ENCODE data around the gene RNASEL. TPM values are rescaled to one million over a fixed set of nuclear protein-coding genes. Genes with fewer than 3 reads are reported as not detected.

RNASEL gene, protein sequence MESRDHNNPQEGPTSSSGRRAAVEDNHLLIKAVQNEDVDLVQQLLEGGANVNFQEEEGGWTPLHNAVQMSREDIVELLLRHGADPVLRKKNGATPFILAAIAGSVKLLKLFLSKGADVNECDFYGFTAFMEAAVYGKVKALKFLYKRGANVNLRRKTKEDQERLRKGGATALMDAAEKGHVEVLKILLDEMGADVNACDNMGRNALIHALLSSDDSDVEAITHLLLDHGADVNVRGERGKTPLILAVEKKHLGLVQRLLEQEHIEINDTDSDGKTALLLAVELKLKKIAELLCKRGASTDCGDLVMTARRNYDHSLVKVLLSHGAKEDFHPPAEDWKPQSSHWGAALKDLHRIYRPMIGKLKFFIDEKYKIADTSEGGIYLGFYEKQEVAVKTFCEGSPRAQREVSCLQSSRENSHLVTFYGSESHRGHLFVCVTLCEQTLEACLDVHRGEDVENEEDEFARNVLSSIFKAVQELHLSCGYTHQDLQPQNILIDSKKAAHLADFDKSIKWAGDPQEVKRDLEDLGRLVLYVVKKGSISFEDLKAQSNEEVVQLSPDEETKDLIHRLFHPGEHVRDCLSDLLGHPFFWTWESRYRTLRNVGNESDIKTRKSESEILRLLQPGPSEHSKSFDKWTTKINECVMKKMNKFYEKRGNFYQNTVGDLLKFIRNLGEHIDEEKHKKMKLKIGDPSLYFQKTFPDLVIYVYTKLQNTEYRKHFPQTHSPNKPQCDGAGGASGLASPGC
- 10 to 100 TPM in 4 of 6 donors, 1 to 10 TPM in 2; 8.5 to 16.8 (median 12.0) TPM for total RNA-seq

DNA sequence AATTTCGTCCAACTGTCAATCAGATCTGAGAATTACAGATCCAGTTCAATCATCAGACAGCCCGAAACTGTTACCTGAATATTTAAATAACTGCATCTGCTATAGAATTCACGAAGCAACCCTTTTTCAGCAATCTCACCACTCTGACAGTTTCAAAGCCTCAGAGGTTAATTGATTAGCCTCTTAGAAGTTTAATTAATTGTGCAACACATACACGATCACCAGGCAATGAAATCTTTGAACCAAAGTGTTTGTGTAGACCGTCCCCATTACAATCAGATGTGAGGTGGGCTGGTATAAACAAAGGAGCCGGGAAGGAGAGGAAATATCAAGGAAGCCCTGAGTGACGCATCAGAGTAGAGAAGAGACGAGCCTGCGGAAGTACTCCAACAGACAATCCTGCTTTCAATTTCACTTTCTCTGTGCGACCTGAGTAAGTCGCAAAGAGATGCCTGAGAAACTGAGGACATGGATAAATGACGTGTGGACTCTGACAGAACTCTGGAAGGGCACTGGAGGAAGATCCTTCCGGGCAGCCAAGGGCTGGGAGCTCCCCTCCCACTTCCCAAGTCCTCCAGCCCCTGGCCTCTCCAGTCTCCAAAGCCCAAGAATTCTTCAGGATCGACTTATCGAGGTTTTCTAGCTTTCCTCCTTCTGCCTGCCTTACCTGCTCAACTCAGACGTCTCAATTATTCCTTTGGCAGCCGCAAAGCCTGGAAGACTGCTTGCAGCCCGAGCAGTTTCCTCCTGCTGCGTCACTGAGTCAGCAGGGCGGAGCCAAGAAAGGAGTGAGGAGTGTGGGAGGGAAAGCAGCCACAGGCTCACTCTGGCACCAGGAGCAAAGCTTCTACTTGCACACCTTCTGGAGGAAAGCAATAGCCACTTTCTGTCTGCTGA is at the start of gene RNASEL:
TSS of gene RNASEL (minus strand) at position 757 of the 897 bp plus-strand sequence. CDS start 2,450 bp downstream, outside the sequence.
- Histone ChIP-seq H3K4me1 (peaks cover 16 to 30% (median 24%) of the 10 kb centered on the region in 4 donors), H3K4me3 (peak within 1 kb of the TSS; percentile 47 to 70 (median 64)), H3K27ac (peak within 1 kb of the TSS; percentile 93 to 97 (median 96)), H3K9me3 (no peaks in the 10 kb centered on the region), H3K27me3 (no peaks in the 10 kb centered on the region), H3K36me3 (peaks cover 0 to 3% (median 0%) of the 10 kb centered on the region in 4 donors)
- peak in 1 of 2 donors; percentile 85 for DNase-seq
- WGBS, 2 donors = 1 to 3% methylated on average over 20 of the region's 20 CpGs
- peak; percentile 92 to 94 for ATAC-seq (ENCODE audit: low FRiP score in 2 of 2)
- no peak for TF ChIP-seq CTCF (IDR thresholded peaks at IDR 0.05)
- peak; percentile 51 to 60 for TF ChIP-seq POLR2AphosphoS5 (IDR thresholded peaks at IDR 0.05)
- no peak for TF ChIP-seq EP300 (IDR thresholded peaks at IDR 0.05)
- TF ChIP-seq POLR2A (IDR thresholded peaks at IDR 0.05) = peak in 3 of 4 donors; percentile 27 to 70 (median 44)

DNA sequence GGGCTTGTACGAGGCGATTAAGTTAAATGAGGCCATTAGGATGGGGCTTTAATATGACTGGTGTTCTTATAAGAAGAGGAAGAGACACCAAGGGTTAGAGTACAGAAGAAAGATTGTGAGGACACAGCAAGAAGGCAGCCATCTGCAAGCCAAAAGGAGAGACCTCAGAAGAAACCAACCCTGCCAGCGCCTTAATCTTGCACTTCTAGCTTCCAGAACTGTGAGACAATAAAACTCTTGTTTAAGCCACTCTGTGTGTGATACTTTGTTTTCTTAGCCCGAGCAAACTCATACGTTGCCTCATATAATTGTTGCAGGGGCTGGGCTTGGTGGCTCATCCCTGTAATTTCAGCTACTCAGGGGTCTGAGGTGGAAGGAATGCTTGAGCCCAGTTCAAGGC is 48.7 kb upstream of the RNASEL start:
- Histone ChIP-seq H3K27ac (no peak overlapping the region), H3K4me1 (no peaks in the 10 kb centered on the region), H3K27me3 (no peaks in the 10 kb centered on the region), H3K9me3 (no peaks in the 10 kb centered on the region), H3K4me3 (no peak overlapping the region), H3K36me3 (no peaks in the 10 kb centered on the region)
- 87 to 93% methylated on average over 5 of the region's 5 CpGs for WGBS, 2 donors
- TF ChIP-seq POLR2AphosphoS5 (IDR thresholded peaks at IDR 0.05) (no peak), POLR2A (IDR thresholded peaks at IDR 0.05) (no peak), EP300 (IDR thresholded peaks at IDR 0.05) (no peak), CTCF (IDR thresholded peaks at IDR 0.05) (no peak)
- DNase-seq (no peak), ATAC-seq (ENCODE audit: low FRiP score in 2 of 2) (no peak)

DNA sequence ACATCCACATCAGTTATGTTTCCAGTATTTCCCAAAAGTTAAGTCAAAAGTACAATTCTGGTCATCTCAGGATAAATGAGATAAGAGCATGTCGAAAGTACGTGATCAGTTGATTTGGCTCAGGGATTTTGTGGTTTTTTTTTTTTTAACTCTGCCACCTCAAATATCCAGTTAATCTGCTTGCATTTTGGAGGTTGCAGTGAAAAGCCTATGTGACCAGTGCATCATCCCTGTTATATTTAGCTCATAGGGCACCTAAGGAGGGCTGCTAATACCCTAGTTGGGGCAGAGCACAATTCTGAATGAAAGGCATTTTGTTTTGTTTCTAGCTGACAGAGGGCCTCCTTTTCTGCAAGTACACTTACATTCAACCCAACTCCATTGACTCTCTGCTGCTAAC is 46.8 kb upstream of the RNASEL start:
- Histone ChIP-seq H3K27me3 (no peaks in the 10 kb centered on the region), H3K36me3 (no peaks in the 10 kb centered on the region), H3K9me3 (no peaks in the 10 kb centered on the region), H3K4me1 (no peaks in the 10 kb centered on the region), H3K4me3 (no peak overlapping the region), H3K27ac (no peak overlapping the region)
- TF ChIP-seq POLR2A (IDR thresholded peaks at IDR 0.05) = no peak
- TF ChIP-seq POLR2AphosphoS5 (IDR thresholded peaks at IDR 0.05) = no peak
- TF ChIP-seq CTCF (IDR thresholded peaks at IDR 0.05) = no peak
- TF ChIP-seq EP300 (IDR thresholded peaks at IDR 0.05) = no peak
- DNase-seq (no peak), ATAC-seq (ENCODE audit: low FRiP score in 2 of 2) (no peak)
- 70 to 85% methylated on average over 2 of the region's 2 CpGs for WGBS, 2 donors

GRCh38 chr1:182634306-182635072 is 45.4 kb upstream of the RNASEL start:
- Histone ChIP-seq H3K4me1 (peaks cover 0 to 9% (median 5%) of the 10 kb centered on the region in 4 donors), H3K27me3 (no peaks in the 10 kb centered on the region), H3K27ac (no peak overlapping the region), H3K4me3 (no peak overlapping the region), H3K9me3 (no peaks in the 10 kb centered on the region), H3K36me3 (no peaks in the 10 kb centered on the region)
- TF ChIP-seq EP300 (IDR thresholded peaks at IDR 0.05) = no peak
- TF ChIP-seq CTCF (IDR thresholded peaks at IDR 0.05) = no peak
- TF ChIP-seq POLR2A (IDR thresholded peaks at IDR 0.05) = no peak
- no peak for TF ChIP-seq POLR2AphosphoS5 (IDR thresholded peaks at IDR 0.05)
- DNase-seq (no peak), ATAC-seq (ENCODE audit: low FRiP score in 2 of 2) (no peak)
- 88 to 92% methylated on average over 5 to 9 of the region's 9 CpGs for WGBS, 2 donors

Data from upper lobe of left lung (tissue), 6 donors.